Measurements from ENCODE around the gene AZIN2.
A peak's percentile ranks its signal among the peaks of the same experiment; 100 is the strongest.

Gene AZIN2

DNA sequence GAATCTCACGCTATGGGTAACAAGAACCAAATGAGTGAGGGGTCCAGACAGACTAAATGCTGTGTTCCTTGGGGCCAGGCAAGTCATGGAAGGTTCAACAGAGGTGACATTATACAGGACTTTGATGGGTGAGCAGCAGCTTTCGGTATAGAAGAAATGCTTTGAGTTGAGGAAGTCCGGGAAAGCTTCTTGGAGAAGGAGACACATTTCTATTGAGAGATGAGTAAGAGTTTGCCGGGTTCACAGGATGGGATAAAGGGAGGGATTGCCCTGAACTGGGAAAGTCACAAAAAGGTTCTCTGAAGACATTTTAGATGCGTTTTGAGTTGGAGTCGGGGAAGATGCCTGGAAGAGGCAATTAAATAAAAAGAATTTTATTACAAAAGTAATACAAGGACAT, 580 bp upstream of the AZIN2 start:
- TF ChIP-seq, protein P1, sequence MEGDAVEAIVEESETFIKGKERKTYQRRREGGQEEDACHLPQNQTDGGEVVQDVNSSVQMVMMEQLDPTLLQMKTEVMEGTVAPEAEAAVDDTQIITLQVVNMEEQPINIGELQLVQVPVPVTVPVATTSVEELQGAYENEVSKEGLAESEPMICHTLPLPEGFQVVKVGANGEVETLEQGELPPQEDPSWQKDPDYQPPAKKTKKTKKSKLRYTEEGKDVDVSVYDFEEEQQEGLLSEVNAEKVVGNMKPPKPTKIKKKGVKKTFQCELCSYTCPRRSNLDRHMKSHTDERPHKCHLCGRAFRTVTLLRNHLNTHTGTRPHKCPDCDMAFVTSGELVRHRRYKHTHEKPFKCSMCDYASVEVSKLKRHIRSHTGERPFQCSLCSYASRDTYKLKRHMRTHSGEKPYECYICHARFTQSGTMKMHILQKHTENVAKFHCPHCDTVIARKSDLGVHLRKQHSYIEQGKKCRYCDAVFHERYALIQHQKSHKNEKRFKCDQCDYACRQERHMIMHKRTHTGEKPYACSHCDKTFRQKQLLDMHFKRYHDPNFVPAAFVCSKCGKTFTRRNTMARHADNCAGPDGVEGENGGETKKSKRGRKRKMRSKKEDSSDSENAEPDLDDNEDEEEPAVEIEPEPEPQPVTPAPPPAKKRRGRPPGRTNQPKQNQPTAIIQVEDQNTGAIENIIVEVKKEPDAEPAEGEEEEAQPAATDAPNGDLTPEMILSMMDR (conservative IDR thresholded peaks at IDR 0.05) = no peak
- H3K27ac ChIP-seq = peak overlapping the region; percentile 49; the same call in 1 of the 2 replicates

DNA sequence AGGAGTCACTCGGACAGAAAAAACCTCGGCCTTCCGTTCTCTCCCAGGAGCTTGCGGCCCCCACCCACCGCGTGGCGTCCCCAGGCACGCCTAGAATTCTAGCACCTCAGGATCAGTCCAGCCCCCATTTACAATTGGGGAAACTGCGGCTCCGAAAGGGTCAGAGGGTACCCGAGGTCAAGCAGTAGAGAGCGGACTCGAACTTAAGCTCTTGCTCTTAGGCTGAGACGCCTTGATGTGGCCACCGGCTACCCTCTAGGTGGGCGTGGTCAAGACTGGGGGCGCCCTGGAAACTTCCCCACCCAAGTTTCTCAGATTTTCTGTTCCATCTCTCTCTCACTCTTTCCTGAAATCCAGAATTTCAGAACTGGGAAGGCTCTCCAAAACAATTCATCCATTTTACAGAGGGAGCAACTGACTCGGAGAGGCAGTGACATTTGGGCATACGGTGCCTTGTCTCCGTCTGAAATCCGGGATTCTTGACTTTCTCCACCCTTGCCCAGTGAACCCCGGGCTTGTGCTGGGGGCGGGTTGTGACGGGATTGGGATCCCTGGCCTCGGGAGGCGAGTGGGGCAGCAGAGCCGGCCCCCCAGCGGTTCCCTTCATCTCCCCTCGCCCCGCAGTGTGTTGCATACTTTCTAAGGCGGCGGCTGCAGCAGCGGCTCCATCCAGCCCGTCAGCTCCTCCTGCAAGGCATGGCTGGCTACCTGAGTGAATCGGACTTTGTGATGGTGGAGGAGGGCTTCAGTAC, 777 bp downstream of the AZIN2 start:
- TF ChIP-seq, protein P1 (conservative IDR thresholded peaks at IDR 0.05) = no peak
- H3K27ac ChIP-seq = peak overlapping the region; percentile 49; the same call in 1 of the 2 replicates

DNA sequence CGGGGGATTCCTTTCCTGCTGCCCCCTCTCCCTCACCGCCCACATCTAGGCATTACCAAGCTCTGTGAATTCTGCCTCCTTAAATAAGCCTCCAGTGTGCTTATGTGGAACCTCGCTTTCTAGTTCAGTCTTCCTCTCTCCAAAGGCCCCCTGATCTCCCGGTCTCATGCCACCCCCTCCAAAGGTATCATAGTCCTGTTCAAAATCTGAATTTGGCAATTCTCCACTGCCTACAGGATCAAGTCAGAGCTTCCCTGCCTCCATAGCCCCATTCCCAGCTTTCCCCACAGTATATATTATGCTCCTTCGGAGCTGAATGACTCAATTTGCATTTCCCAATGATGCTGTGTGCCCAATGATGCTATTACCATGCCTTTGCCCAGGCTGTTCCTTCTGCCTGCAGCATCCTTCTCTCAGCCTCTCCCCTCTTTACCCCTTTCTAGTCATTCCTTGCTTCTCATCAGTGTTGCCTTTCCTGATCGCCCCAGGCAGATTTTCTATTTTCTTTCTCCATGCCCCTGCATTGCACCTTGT, 1.7 kb downstream of the AZIN2 start:
- TF ChIP-seq, protein P1 (conservative IDR thresholded peaks at IDR 0.05) = no peak
- no peak overlapping the region for H3K27ac ChIP-seq

DNA sequence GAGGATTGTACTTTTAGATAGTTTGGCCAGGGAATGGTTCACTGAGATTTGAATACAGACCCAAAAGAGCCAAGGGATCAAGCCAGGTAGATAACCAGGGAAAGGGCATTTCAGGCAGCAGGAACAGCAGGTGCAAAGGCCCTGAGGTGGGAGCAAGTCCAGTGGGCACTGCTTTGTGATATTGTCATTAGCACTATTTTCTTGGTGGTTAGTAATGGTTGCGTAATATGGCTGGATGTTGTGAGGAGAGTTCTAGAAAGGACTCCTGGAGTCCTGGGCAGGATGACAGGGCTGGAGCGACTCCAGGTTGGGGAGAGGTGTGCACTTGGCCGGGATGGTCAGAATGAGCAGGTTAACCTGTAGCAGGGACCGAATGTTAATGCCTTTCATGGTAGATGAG, 4.4 kb downstream of the AZIN2 start:
- TF ChIP-seq, protein P1 (conservative IDR thresholded peaks at IDR 0.05) = no peak
- H3K27ac ChIP-seq = no peak overlapping the region

DNA sequence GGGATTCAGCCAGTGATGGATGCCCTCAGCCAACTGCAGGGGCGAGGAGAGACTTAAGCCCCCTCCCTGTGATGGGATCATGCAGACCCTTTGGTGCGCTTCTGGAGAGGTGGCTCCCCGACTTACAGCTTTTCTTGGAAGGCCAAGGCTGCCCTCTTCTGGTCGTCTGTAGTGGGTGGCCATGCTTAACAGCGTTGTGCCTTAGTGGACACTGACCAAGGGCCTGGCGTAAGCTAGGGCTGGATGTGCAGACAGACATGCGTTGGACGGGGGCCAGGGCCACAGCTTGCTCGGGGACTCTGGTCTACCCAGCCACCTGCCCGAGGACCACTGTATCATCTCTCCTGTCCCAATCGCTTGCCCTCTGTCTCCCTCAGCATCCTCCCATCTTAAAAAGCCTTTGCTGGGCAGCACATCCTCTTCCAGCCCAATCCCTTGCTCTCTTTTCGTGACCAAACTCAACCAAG, 5.5 kb downstream of the AZIN2 start:
- TF ChIP-seq, protein P1 (conservative IDR thresholded peaks at IDR 0.05) = peak; percentile 86
- no peak overlapping the region for H3K27ac ChIP-seq

DNA sequence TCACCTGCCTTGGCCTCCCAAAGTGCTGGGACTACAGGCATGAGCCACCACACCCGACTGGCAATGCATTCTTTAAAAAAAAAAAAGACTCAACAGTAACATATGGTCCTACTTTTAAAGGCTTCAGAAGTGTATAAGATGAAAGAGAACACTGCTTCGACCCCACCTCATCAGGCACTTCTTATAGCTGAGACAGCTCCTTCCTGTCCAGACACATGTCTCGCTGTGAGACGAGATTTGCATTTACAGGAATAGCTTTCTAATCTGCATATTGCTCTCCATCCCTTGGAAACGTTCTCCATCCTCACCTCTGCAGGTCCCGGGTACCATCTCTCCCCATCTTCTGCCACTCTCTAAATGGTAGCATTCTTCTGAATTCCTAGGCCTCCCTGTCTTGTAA, 6.7 kb downstream of the AZIN2 start:
- TF ChIP-seq, protein P1 (conservative IDR thresholded peaks at IDR 0.05) = no peak
- H3K27ac ChIP-seq = no peak overlapping the region

DNA sequence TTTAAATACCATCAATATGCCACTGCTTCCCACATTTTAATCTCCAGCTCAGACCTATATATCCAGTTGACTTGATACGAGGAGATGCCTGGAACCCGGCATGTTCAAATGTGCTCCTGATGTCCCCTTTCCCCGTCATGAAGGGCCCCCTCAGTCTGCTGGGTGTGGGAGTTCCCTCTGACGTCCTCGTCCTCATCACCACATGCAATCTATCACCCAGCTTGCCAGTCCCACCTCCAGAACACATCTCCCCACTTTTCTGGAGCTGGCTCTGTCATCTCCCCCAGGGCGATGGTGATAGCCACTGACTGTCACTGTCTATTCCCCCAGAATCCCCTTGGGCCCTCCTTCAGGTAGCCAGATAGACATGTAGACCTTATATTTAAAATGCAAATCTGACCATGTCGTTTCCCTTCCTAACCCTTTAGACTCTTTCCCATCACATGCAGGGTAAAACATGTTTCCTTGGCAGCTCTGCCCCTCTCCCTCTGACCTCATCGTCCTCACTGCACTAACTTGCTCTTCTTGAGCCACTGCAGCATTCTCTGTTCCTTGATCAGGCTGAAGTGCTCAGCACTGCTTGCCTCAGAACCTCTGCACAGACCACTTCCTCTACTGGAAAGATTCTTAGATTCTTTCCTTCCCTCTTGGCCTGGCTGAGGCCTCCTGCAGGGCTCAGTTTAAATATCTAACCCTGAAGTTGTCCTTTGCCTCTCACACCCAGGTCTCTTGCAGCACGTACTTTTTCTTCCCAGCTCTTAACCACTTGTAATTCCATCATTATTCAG, 7.4 kb downstream of the AZIN2 start:
- H3K27ac ChIP-seq = no peak overlapping the region
- TF ChIP-seq, protein P1 (conservative IDR thresholded peaks at IDR 0.05) = no peak

Data from VCaP (cell line).